ENCODE results near the gene CDC25B. TPM values are rescaled to one million over a fixed set of nuclear protein-coding genes. Genes with fewer than 3 reads are reported as not detected.

CDC25B gene
- polyA plus RNA-seq, 1 donor (not counting 4 experiments of a cell fraction or from before 2014, with no cell fraction given): 23.5 TPM

- no peaks in the 10 kb centered on the region for H3K9me3 ChIP-seq (ENCODE audit: control insufficient read depth, low read depth, low read length)
- no peak overlapping the region for H3K9ac ChIP-seq (ENCODE audit: control insufficient read depth, extremely low read depth, insufficient read depth, low read length)
- dilution Hi-C loops (cut with MboI; ENCODE audit: extremely low pct_ligation_motif_present, low sequenced_read_pairs): no loop called here
- H3K79me2 ChIP-seq (ENCODE audit: control insufficient read depth, insufficient read depth, low read length): peaks cover 34% of the 10 kb centered on the region
- no peaks in the 10 kb centered on the region for H3K27me3 ChIP-seq (ENCODE audit: control insufficient read depth, extremely low read depth, insufficient read depth, low read length)
- H3K4me1 ChIP-seq (ENCODE audit: control insufficient read depth, extremely low read depth, insufficient read depth, low read length): peaks cover 10% of the 10 kb centered on the region
- H4K20me1 ChIP-seq (ENCODE audit: control insufficient read depth, extremely low read depth, insufficient read depth, low read length): no peaks in the 10 kb centered on the region
- no peak overlapping the region for H2AFZ ChIP-seq (ENCODE audit: control insufficient read depth, low read length)
- DNase-seq (ENCODE audit: low read depth, low spot score): no peak
- FAIRE-seq: no peak
- no peak overlapping the region for H3K27ac ChIP-seq (ENCODE audit: control insufficient read depth, insufficient read depth, low read length)
- H3K4me2 ChIP-seq (ENCODE audit: control insufficient read depth, extremely low read depth, insufficient read depth, low read depth, low read length): no peak overlapping the region
- peaks cover 0 to 3% of the 10 kb centered on the region in 2 experiments for H3K36me3 ChIP-seq (ENCODE audit: control insufficient read depth in 2 of 2, extremely low read depth in 1 of 2, insufficient read depth in 2 of 2, low read length in 2 of 2)
- no peaks in the 10 kb centered on the region for H3K9me1 ChIP-seq (ENCODE audit: control insufficient read depth, extremely low read depth, insufficient read depth, low read length)
- no peak overlapping the region for H3K4me3 ChIP-seq (ENCODE audit: control insufficient read depth in 2 of 3, extremely low read depth in 1 of 3, insufficient read depth in 2 of 3, low read depth in 1 of 3, low read length in 3 of 3)
- TF ChIP-seq CTCF (optimal IDR thresholded peaks at IDR 0.05 in 1 of 3, IDR thresholded peaks at IDR 0.05 in 1 of 3, conservative IDR thresholded peaks at IDR 0.05 in 1 of 3; ENCODE audit: extremely low read depth in 1 of 3, insufficient read depth in 2 of 3, low read length in 3 of 3) (no peak), EZH2 (IDR thresholded peaks at IDR 0.05; ENCODE audit: low read length) (no peak)
Observed at GRCh38 chr20:3848565-3848964, 52.5 kb downstream of the CDC25B start.

DNA sequence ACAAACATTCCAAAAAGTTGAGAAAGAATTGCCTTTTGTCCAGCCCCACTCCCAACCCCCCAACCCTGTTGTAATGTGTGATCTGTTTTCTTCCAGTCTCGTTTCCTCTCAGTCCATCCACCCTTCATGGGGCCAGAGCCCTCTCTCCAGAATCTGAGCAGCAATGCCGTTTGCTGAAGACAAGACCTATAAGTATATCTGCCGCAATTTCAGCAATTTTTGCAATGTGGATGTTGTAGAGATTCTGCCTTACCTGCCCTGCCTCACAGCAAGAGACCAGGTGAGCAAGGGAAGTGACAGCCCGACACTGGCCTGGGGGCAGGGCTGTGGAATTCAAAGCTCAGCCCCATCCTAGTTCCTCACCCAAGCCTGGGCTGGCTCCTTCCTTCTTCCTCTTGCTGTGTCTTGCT is 58.4 kb downstream of the CDC25B start:
- FAIRE-seq: no peak

More for the DNA sequence above, 58.4 kb downstream of the CDC25B start:
- Histone ChIP-seq H3K9me1 (ENCODE audit: control insufficient read depth, extremely low read depth, insufficient read depth, low read length) (no peaks in the 10 kb centered on the region), H3K4me3 (ENCODE audit: control insufficient read depth in 2 of 3, extremely low read depth in 1 of 3, insufficient read depth in 2 of 3, low read depth in 1 of 3, low read length in 3 of 3) (no peak overlapping the region), H3K27me3 (ENCODE audit: control insufficient read depth, extremely low read depth, insufficient read depth, low read length) (no peaks in the 10 kb centered on the region), H3K36me3 (ENCODE audit: control insufficient read depth in 2 of 2, extremely low read depth in 1 of 2, insufficient read depth in 2 of 2, low read length in 2 of 2) (peaks cover 14 to 15% of the 10 kb centered on the region in 2 experiments), H3K27ac (ENCODE audit: control insufficient read depth, insufficient read depth, low read length) (no peak overlapping the region), H3K79me2 (ENCODE audit: control insufficient read depth, insufficient read depth, low read length) (peaks cover 10% of the 10 kb centered on the region), H3K9me3 (ENCODE audit: control insufficient read depth, low read depth, low read length) (no peaks in the 10 kb centered on the region), H3K4me1 (ENCODE audit: control insufficient read depth, extremely low read depth, insufficient read depth, low read length) (peaks cover 8% of the 10 kb centered on the region), H3K4me2 (ENCODE audit: control insufficient read depth, extremely low read depth, insufficient read depth, low read depth, low read length) (no peak overlapping the region), H4K20me1 (ENCODE audit: control insufficient read depth, extremely low read depth, insufficient read depth, low read length) (no peaks in the 10 kb centered on the region), H3K9ac (ENCODE audit: control insufficient read depth, extremely low read depth, insufficient read depth, low read length) (no peak overlapping the region), H2AFZ (ENCODE audit: control insufficient read depth, low read length) (no peak overlapping the region)
- DNase-seq (ENCODE audit: low read depth, low spot score): no peak
- TF ChIP-seq EZH2 (IDR thresholded peaks at IDR 0.05; ENCODE audit: low read length) (no peak), CTCF (optimal IDR thresholded peaks at IDR 0.05 in 1 of 3, IDR thresholded peaks at IDR 0.05 in 1 of 3, conservative IDR thresholded peaks at IDR 0.05 in 1 of 3; ENCODE audit: extremely low read depth in 1 of 3, insufficient read depth in 2 of 3, low read length in 3 of 3) (no peak)
- dilution Hi-C loops (cut with MboI; ENCODE audit: extremely low pct_ligation_motif_present, low sequenced_read_pairs): no loop called here

Other genes with a start within 250 kb of the CDC25B start
- not detected in 3 replicates for gene GFRA4, start 132.9 kb upstream of the CDC25B start, polyA plus RNA-seq
- gene ADAM33, start 114.3 kb upstream of the CDC25B start, polyA plus RNA-seq: not detected in 3 replicates
- not detected in 3 replicates for gene SIGLEC1, start 83.7 kb upstream of the CDC25B start, polyA plus RNA-seq
- not detected in 3 replicates for gene HSPA12B, start 63.6 kb upstream of the CDC25B start, polyA plus RNA-seq
- 25.8 to 44.3 TPM (median 28.2 TPM) in 3 replicates for gene ADISSP, start 28.6 kb upstream of the CDC25B start, polyA plus RNA-seq
- gene SPEF1, start 14.9 kb upstream of the CDC25B start, polyA plus RNA-seq: 0.06 to 0.09 TPM (median 0.07 TPM) in 3 replicates
- 18.1 to 22.3 TPM (median 22.0 TPM) in 3 replicates for gene CENPB, start 9.6 kb upstream of the CDC25B start, polyA plus RNA-seq
- gene AP5S1, start 24.2 kb downstream of the CDC25B start, polyA plus RNA-seq: 4.3 to 9.0 TPM (median 5.2 TPM) in 3 replicates
- gene MAVS, start 50.5 kb downstream of the CDC25B start, polyA plus RNA-seq: 15.1 to 17.2 TPM (median 17.1 TPM) in 3 replicates
- gene PANK2, start 93.1 kb downstream of the CDC25B start, polyA plus RNA-seq: 17.9 to 23.6 TPM (median 22.5 TPM) in 3 replicates
- gene RNF24, start 219.2 kb downstream of the CDC25B start, polyA plus RNA-seq: 3.9 to 7.8 TPM (median 5.5 TPM) in 3 replicates

Measured in keratinocyte (primary cell).